Right lobe of liver (tissue), 6 donors: Measurements from ENCODE around the gene CDON. TPM values are rescaled to one million over a fixed set of nuclear protein-coding genes. Genes with fewer than 3 reads are reported as not detected.

Experiments
- ATAC-seq, 4 donors: fragments of 200-7000 bp; cut with Tn5 transposase; one replicate each; pipeline ENCODE4 v1.9.1; 2020; ENCODE audit warnings: mild to moderate bottlenecking in 4 of 4, moderate library complexity in 4 of 4
- DNase-seq, 3 donors: peaks; one replicate each; pipeline ENCODE4 v3.0.0-alpha.2; 2020
- H3K27ac ChIP-seq, 3 donors: fragments of 200-600 bp; one replicate each; pipeline ENCODE4 v1.8.0; 2022
- H3K27me3 ChIP-seq, 2 donors: fragments of 200-600 bp; one replicate each; pipeline ENCODE4 v1.8.0; 2022
- H3K36me3 ChIP-seq, 4 donors: fragments of 200-600 bp; sonication (generic) in 1 of 4; one replicate each; pipeline versions ENCODE4 v1.5.1 to v1.8.0; 2017 to 2022; ENCODE audit warnings: control low read depth in 1 of 4
- H3K4me1 ChIP-seq, 4 donors: fragments of 200-600 bp; sonication (generic) in 1 of 4; one replicate each; pipeline versions ENCODE4 v1.5.1 to v1.8.0; 2017 to 2022; ENCODE audit warnings: control low read depth in 1 of 4
- H3K4me3 ChIP-seq, 3 donors: fragments of 200-600 bp; one replicate each; pipeline ENCODE4 v1.8.0; 2022
- H3K9me3 ChIP-seq, 4 donors: fragments of 200-600 bp; sonication (generic) in 1 of 4; one replicate each; pipeline versions ENCODE4 v1.5.1 to v1.8.0; 2017 to 2022; ENCODE audit warnings: control low read depth in 1 of 4
- POLR2A ChIP-seq: fragments of 450-650 bp; IDR thresholded peaks from one replicate; pipeline ENCODE4 v1.6.1; 2017; ENCODE audit warnings: antibody characterized with exemption, mild to moderate bottlenecking
- WGBS: methylation state at CpG from one replicate; pipeline ENCODE4 v1.1.6; 2018; ENCODE audit warnings: low coverage, low lambda C conversion rate; ENCODE audit not compliant: insufficient coverage; ENCODE audit errors: missing lambda C conversion rate; 5-methylcytosine and 5-hydroxymethylcytosine counted together
- intact Hi-C, 2 donors: fragments of 100-400 bp; cut with DNase I; formaldehyde crosslinking; loops; one replicate each; pipeline versions ENCODE4 v1.11.2 to v1.14.1; 2022
- total RNA-seq, 6 experiments: library from RNA; depleted of rRNA in 2 of 6; stranded (reverse); fragments of >200 nt in 2 of 6; fragmentation: NEBNext Ultra II Directional in 3 of 6; extraction: Animal tissue kit (Norgen Biotek cat#: 25700) in 3 of 6; gene quantifications; one replicate each; pipeline versions ENCODE4 v1.1.0 to v1.2.4, GENCODE V29; 2016 to 2023
- TF ChIP-seq, protein P1 (sequence below), 4 donors: fragments of 200-600 bp in 3 of 4; fragments of 450-650 bp in 1 of 4; IDR thresholded peaks; one replicate each; pipeline versions ENCODE4 v1.5.1 to v1.8.0; 2016 to 2022; ENCODE audit warnings: antibody characterized with exemption in 4 of 4, mild to moderate bottlenecking in 2 of 4
- donor health status: DM: no; HTN: yes; CAD: no.
- donor health status: DM: no; HTN: no; CAD: no.
- donor health status: DM: no; HTN: no; CAD: no.
- donor health status: DM: no; HTN: yes; CAD: no.
- donor health status: DM: no; HTN: yes; CAD: no.

The CDON gene
- total RNA-seq, 6 experiments from 2014 or later = 1.8 to 4.1 (median 3.3) TPM

GRCh38 chr11:126105748-126106080 is 43.0 kb upstream of the CDON start:
- Histone ChIP-seq H3K27me3 (no peaks in the 10 kb centered on the region), H3K4me1 (peaks cover 0 to 7% (median 5%) of the 10 kb centered on the region in 4 donors), H3K9me3 (no peaks in the 10 kb centered on the region), H3K27ac (no peak overlapping the region), H3K36me3 (no peaks in the 10 kb centered on the region), H3K4me3 (no peak overlapping the region)
- intact Hi-C loops = no loop called here
- DNase-seq (no peak), ATAC-seq (no peak)
- TF ChIP-seq, protein P1, sequence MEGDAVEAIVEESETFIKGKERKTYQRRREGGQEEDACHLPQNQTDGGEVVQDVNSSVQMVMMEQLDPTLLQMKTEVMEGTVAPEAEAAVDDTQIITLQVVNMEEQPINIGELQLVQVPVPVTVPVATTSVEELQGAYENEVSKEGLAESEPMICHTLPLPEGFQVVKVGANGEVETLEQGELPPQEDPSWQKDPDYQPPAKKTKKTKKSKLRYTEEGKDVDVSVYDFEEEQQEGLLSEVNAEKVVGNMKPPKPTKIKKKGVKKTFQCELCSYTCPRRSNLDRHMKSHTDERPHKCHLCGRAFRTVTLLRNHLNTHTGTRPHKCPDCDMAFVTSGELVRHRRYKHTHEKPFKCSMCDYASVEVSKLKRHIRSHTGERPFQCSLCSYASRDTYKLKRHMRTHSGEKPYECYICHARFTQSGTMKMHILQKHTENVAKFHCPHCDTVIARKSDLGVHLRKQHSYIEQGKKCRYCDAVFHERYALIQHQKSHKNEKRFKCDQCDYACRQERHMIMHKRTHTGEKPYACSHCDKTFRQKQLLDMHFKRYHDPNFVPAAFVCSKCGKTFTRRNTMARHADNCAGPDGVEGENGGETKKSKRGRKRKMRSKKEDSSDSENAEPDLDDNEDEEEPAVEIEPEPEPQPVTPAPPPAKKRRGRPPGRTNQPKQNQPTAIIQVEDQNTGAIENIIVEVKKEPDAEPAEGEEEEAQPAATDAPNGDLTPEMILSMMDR (IDR thresholded peaks at IDR 0.05) = no peak
- TF ChIP-seq POLR2A = no peak
- WGBS = 95% methylated on average over 4 of the region's 11 CpGs

- Histone ChIP-seq H3K9me3 (no peaks in the 10 kb centered on the region), H3K27me3 (no peaks in the 10 kb centered on the region), H3K27ac (no peak overlapping the region), H3K36me3 (no peaks in the 10 kb centered on the region), H3K4me1 (peaks cover 0 to 7% (median 5%) of the 10 kb centered on the region in 4 donors), H3K4me3 (no peak overlapping the region)
- TF ChIP-seq, protein P1 (IDR thresholded peaks at IDR 0.05) = no peak
- no peak for TF ChIP-seq POLR2A
- ATAC-seq (no peak), DNase-seq (no peak)
- WGBS = 100% methylated on average over 1 of the region's 14 CpGs
- intact Hi-C loops = no loop called here
Measured at GRCh38 chr11:126105022-126105747, 42.5 kb upstream of the CDON start.

DNA sequence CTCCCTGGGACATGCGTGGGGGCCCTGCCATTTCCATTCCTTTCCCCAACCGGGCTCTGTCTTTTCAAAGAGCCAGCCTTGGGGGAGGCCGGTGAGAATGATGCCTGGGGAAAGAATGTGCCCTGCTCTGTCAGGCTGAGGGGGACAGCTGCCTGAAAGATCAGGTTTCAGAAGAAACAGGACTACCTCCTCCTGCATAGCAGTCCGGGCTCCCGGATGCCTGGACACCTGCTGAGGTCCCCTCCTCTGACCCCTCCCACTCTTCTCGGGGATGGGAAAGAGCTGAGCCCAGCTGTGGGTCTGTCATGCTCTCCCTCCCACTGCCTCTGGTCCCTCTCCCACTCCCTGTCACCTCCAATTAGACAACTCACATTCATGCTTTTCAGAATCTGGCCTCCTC is 41.8 kb upstream of the CDON start:
- TF ChIP-seq, protein P1 (IDR thresholded peaks at IDR 0.05) = no peak
- TF ChIP-seq POLR2A = no peak

GRCh38 chr11:126103150-126103549 is 40.5 kb upstream of the CDON start:
- Histone ChIP-seq H3K4me1 (peaks cover 0 to 7% (median 5%) of the 10 kb centered on the region in 4 donors), H3K27me3 (no peaks in the 10 kb centered on the region), H3K9me3 (no peaks in the 10 kb centered on the region), H3K4me3 (no peak overlapping the region), H3K27ac (no peak overlapping the region), H3K36me3 (no peaks in the 10 kb centered on the region)
- TF ChIP-seq, protein P1 (IDR thresholded peaks at IDR 0.05) = no peak
- no peak for TF ChIP-seq POLR2A
- ATAC-seq (no peak), DNase-seq (no peak)
- intact Hi-C loops = no loop called here
- WGBS = 100% methylated on average over 2 of the region's 5 CpGs

More for the DNA sequence above, 41.8 kb upstream of the CDON start:
- intact Hi-C loops = no loop called here
- H3K9me3 ChIP-seq = no peaks in the 10 kb centered on the region
- H3K4me1 ChIP-seq = peaks cover 0 to 7% (median 5%) of the 10 kb centered on the region in 4 donors
- H3K27me3 ChIP-seq = no peaks in the 10 kb centered on the region
- H3K36me3 ChIP-seq = no peaks in the 10 kb centered on the region
- H3K4me3 ChIP-seq = no peak overlapping the region
- H3K27ac ChIP-seq = no peak overlapping the region
- DNase-seq (no peak), ATAC-seq (no peak)
- WGBS = no CpG with 5 or more reads among the region's 6 CpGs
